MM.1S (cell line): ENCODE data around the gene TMEM125.

ENCODE experiments used
- DNase-seq: peaks from one replicate; pipeline ENCODE4 v3.0.0-alpha.2; 2015
- H2AFZ ChIP-seq: fragments of 300-600 bp; sonication (generic); 2 replicates; pipeline ENCODE4 v1.6.0; 2016; ENCODE audit warnings: antibody characterized with exemption, low read length
- H3F3A ChIP-seq: fragments of 300-600 bp; sonication (generic); 2 replicates; pipeline ENCODE4 v1.6.1; 2016; ENCODE audit warnings: mild to moderate bottlenecking, antibody characterized with exemption, low read length, moderate library complexity, mixed read lengths; ENCODE audit not compliant: insufficient read depth
- H3K27ac ChIP-seq: fragments of 300-600 bp; sonication (generic); 2 replicates; pipeline ENCODE4 v1.5.1; 2016; ENCODE audit warnings: mild to moderate bottlenecking, low read length
- H3K27me3 ChIP-seq: fragments of 300-600 bp; sonication (generic); replicated peaks from 2 replicates; pipeline ENCODE4 v1.6.0; 2016; ENCODE audit warnings: low read length; ENCODE audit not compliant: insufficient read depth
- H3K36me3 ChIP-seq: fragments of 300-600 bp; sonication (generic); replicated peaks from 2 replicates; pipeline ENCODE4 v1.6.1; 2016; ENCODE audit warnings: mild to moderate bottlenecking, low read length, mixed read lengths; ENCODE audit not compliant: insufficient read depth
- H3K4me1 ChIP-seq: fragments of 300-600 bp; sonication (generic); 2 replicates; pipeline ENCODE4 v1.6.1; 2016; ENCODE audit warnings: low read length, mixed read lengths
- H3K4me2 ChIP-seq: fragments of 300-600 bp; sonication (generic); 2 replicates; pipeline ENCODE4 v1.6.0; 2016; ENCODE audit warnings: low read depth, low read length
- H3K4me3 ChIP-seq: fragments of 300-600 bp; sonication (generic); 2 replicates; pipeline ENCODE4 v1.5.1; 2016; ENCODE audit warnings: low read length, mixed read lengths
- H3K79me2 ChIP-seq: fragments of 300-600 bp; sonication (generic); 2 replicates; pipeline ENCODE4 v1.6.1; 2016; ENCODE audit warnings: mixed run types, low read length, mixed read lengths
- H3K9ac ChIP-seq: fragments of 300-600 bp; sonication (generic); 2 replicates; pipeline ENCODE4 v1.6.1; 2016; ENCODE audit warnings: low read length, mixed read lengths
- H3K9me2 ChIP-seq: fragments of 300-600 bp; sonication (generic); replicated peaks from 2 replicates; pipeline ENCODE4 v1.6.1; 2016; ENCODE audit warnings: mild to moderate bottlenecking, low read length, mixed read lengths; ENCODE audit not compliant: insufficient read depth
- H3K9me3 ChIP-seq: fragments of 300-600 bp; sonication (generic); replicated peaks from 2 replicates; pipeline ENCODE4 v1.6.1; 2016; ENCODE audit warnings: mild to moderate bottlenecking, low read length, mixed read lengths; ENCODE audit not compliant: insufficient read depth
- H4K20me1 ChIP-seq: fragments of 300-600 bp; sonication (generic); 2 replicates; pipeline ENCODE4 v1.6.1; 2016; ENCODE audit warnings: mild to moderate bottlenecking, low read length, moderate library complexity, mixed read lengths; ENCODE audit not compliant: insufficient read depth
- EZH2 ChIP-seq: fragments of 300-600 bp; sonication (generic); optimal IDR thresholded peaks from 2 replicates; pipeline ENCODE3; 2017; ENCODE audit warnings: low read depth, mild to moderate bottlenecking, antibody characterized with exemption, low read length, mixed read lengths
- EZH2phosphoT487 ChIP-seq: fragments of 300-600 bp; sonication (generic); IDR thresholded peaks from 2 replicates; pipeline ENCODE4 v1.6.1; 2018; ENCODE audit warnings: antibody characterized with exemption, low read length
- TF ChIP-seq, protein P1 (sequence below): fragments of 300-600 bp; sonication (generic); IDR thresholded peaks from 2 replicates; pipeline ENCODE4 v1.5.1; 2016; ENCODE audit warnings: antibody characterized with exemption, low read length, mixed read lengths

The TMEM125 gene

DNA sequence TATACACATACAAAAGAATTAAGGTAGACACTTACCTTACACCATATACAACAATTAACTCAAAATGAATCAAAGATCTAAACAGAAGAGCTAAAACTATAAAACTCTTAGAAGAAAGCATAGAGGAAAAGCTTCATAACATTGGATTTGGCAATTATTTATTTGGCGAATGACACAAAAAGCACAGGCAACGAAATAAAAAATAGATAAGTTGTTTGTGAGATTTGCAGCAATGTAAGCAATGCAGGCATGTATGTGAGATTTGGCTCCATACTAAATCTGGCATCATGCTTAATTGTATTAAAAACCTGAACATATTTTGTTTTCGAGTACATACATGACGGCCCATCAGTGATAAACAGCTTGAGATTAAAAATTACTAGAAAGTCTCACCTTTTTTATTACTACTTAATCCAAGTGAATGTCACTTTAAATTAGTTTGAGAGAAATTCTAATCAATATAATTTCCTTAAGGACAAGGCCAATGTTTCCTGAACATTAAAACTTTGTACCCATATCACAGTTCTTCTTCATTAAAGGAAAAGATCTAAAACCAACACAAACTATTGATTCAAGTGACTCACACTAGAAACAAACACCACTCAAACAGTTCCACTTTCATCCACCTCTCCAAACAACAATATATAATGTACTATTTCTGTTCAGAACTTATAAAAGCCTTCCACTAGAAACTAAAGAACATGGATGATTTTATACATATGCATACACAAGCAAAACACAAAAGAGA, 23.1 kb upstream of the TMEM125 start:
- Histone ChIP-seq H4K20me1 (no peaks in the 10 kb centered on the region), H3K27me3 (no peaks in the 10 kb centered on the region), H3F3A (no peaks in the 10 kb centered on the region), H3K9me3 (no peaks in the 10 kb centered on the region), H3K79me2 (no peaks in the 10 kb centered on the region), H3K36me3 (no peaks in the 10 kb centered on the region), H3K4me1 (no peaks in the 10 kb centered on the region), H3K9ac (no peak overlapping the region), H3K4me3 (no peak overlapping the region), H2AFZ (no peak overlapping the region), H3K27ac (no peak overlapping the region), H3K9me2 (no peaks in the 10 kb centered on the region), H3K4me2 (no peak overlapping the region)
- DNase-seq: no peak
- TF ChIP-seq, protein P1, sequence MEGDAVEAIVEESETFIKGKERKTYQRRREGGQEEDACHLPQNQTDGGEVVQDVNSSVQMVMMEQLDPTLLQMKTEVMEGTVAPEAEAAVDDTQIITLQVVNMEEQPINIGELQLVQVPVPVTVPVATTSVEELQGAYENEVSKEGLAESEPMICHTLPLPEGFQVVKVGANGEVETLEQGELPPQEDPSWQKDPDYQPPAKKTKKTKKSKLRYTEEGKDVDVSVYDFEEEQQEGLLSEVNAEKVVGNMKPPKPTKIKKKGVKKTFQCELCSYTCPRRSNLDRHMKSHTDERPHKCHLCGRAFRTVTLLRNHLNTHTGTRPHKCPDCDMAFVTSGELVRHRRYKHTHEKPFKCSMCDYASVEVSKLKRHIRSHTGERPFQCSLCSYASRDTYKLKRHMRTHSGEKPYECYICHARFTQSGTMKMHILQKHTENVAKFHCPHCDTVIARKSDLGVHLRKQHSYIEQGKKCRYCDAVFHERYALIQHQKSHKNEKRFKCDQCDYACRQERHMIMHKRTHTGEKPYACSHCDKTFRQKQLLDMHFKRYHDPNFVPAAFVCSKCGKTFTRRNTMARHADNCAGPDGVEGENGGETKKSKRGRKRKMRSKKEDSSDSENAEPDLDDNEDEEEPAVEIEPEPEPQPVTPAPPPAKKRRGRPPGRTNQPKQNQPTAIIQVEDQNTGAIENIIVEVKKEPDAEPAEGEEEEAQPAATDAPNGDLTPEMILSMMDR: no peak
- TF ChIP-seq EZH2 (no peak), EZH2phosphoT487 (no peak)

DNA sequence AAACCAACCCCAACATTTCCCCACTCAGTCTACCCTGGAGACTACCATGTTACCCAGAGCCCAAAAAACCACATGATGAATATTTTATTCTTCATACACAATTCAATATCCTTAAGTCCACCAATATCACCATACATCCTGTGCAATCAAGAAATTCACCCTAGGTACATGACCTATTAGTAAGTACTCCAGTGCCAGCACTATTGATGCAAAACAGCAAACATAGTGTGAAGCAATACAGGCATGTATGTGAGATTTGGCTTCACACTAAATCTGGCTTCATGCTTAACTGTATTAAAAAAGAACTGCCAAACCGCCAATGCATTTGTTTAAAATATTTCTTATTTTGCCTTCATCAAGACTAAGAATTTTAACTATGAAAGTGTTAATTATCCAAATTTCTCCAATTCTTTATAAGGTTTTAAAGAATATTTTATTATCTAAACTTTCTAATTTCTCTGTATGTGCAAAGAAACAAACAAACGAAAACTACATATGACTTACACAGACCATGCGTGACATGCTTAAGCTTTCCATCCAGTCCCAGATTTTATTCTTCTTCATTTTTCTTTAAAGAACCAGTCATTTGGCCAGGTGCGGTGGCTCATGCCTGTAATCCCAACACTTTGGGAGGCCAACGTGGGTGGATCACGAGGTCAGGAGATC, 22.4 kb upstream of the TMEM125 start:
- Histone ChIP-seq H3K27ac (no peak overlapping the region), H3K36me3 (no peaks in the 10 kb centered on the region), H3K4me1 (no peaks in the 10 kb centered on the region), H3K9me3 (no peaks in the 10 kb centered on the region), H3K27me3 (no peaks in the 10 kb centered on the region), H3K4me2 (no peak overlapping the region), H4K20me1 (no peaks in the 10 kb centered on the region), H3F3A (no peaks in the 10 kb centered on the region), H2AFZ (no peak overlapping the region), H3K4me3 (no peak overlapping the region), H3K9me2 (no peaks in the 10 kb centered on the region), H3K9ac (no peak overlapping the region), H3K79me2 (no peaks in the 10 kb centered on the region)
- DNase-seq: no peak
- TF ChIP-seq, protein P1: no peak
- TF ChIP-seq EZH2phosphoT487: no peak
- TF ChIP-seq EZH2: no peak

DNA sequence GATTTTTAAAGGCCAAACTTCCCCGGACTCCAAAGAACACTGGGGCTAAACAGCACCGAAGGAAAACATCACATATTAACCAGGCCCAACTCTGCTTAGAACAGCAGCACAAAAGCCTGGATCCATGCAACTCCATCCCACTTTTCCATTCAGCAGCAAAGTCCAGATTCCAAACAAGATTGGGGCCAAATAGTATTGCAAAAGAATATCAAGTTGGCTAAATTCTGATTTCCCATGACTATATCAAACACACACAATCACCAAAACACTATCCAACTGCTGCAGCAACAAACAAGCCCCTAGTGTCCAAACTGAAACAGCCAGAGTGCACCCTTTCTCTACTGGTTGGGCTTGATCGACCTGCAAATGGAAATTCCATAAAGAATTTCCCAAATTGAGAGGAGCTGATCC, 19.4 kb upstream of the TMEM125 start:
- no peak overlapping the region for H3K27ac ChIP-seq
- H3F3A ChIP-seq: no peaks in the 10 kb centered on the region
- H3K9me2 ChIP-seq: no peaks in the 10 kb centered on the region
- no peak for DNase-seq
- TF ChIP-seq EZH2phosphoT487 (no peak), EZH2 (no peak)
- TF ChIP-seq, protein P1: no peak
- no peak overlapping the region for H3K9ac ChIP-seq
- no peaks in the 10 kb centered on the region for H3K79me2 ChIP-seq
- no peaks in the 10 kb centered on the region for H3K27me3 ChIP-seq
- no peak overlapping the region for H3K4me3 ChIP-seq
- H3K4me1 ChIP-seq: no peaks in the 10 kb centered on the region
- H3K9me3 ChIP-seq: no peaks in the 10 kb centered on the region
- no peak overlapping the region for H3K4me2 ChIP-seq
- H2AFZ ChIP-seq: no peak overlapping the region
- H4K20me1 ChIP-seq: no peaks in the 10 kb centered on the region
- no peaks in the 10 kb centered on the region for H3K36me3 ChIP-seq
